Activated CD4-positive, alpha-beta T cell treated with anti-CD3 and anti-CD28 coated beads, Interleukin-2, amount 50 U/mL, for 24 hours (primary cell): Measurements from ENCODE around the gene RCBTB2.
A peak's percentile ranks its signal among the peaks of the same experiment; 100 is the strongest.
"Not testable (repeated sequence)": the region's sequence is repeated elsewhere in the genome, so short reads cannot be mapped to it uniquely, and the experiment has no call there.

ENCODE experiments used
- DNase-seq, 2 donors: peaks; one replicate each; pipeline ENCODE4 v3.0.0-alpha.2; 2020; ENCODE audit warnings: low read depth in 1 of 2, low spot score in 1 of 2

The RCBTB2 gene

GRCh38 chr13:48532506-48533499 lies at the start of gene RCBTB2:
Gene RCBTB2 (minus strand): TSS chr13:48533080. CDS start chr13:48521939, 11,141 bp downstream.
- peak; percentile 97 to 98 for DNase-seq

DNA sequence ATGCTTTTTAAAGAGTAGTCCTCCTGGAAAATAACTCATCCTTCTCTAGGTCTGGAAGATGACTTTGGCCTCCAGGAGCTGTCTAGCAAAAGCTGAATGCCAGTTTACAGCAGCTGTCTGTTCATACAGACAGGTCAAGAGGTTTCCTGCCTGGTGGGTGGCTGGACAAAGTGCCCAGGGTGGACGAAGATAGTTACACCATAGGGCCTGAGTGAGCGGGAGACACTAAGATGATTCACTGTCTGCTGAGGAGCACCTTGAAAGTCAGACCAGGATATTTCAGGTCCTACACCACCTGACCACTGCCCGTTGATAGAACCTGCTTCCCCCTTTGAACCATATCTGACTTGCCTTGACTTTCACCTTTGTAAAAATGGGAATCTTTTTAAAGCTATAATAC lies 49.2 kb upstream of the RCBTB2 start:
- DNase-seq, result no peak

DNA sequence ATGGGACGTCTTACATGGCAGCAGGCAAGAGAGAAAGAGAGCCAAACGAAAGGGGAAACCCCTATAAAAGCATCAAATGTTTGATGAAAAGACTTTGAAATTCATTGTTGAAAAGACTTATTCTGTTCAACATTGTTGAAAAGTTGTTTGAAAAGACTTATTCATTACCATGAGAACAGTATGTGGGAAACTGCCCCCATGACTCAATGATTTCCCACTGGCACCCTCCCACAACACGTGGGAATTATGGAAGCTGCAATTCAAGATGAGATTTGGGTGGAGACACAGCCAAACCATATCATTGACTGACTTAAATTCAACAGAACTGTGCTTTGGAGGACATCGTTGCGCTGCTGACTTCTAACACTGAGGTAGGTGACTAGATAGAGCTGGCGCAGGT lies 48.0 kb upstream of the RCBTB2 start:
- DNase-seq, result no peak

- DNase-seq, result peak; percentile 43 to 72
Measured at GRCh38 chr13:48580185-48580803, 47.4 kb upstream of the RCBTB2 start.

DNA sequence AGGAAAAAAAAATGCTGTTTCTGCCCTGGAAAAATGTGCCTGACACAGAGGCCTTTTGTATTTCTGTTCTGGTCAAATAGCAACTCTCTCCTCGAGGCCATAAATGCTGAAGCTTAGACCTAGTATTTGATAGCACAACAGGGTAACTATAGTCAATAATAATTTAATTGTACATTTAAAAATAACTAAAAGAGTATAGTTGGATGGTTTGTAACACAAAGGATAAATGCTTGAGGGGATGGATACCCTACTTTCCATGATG lies 47.0 kb upstream of the RCBTB2 start:
- not testable (repeated sequence) for DNase-seq

DNA sequence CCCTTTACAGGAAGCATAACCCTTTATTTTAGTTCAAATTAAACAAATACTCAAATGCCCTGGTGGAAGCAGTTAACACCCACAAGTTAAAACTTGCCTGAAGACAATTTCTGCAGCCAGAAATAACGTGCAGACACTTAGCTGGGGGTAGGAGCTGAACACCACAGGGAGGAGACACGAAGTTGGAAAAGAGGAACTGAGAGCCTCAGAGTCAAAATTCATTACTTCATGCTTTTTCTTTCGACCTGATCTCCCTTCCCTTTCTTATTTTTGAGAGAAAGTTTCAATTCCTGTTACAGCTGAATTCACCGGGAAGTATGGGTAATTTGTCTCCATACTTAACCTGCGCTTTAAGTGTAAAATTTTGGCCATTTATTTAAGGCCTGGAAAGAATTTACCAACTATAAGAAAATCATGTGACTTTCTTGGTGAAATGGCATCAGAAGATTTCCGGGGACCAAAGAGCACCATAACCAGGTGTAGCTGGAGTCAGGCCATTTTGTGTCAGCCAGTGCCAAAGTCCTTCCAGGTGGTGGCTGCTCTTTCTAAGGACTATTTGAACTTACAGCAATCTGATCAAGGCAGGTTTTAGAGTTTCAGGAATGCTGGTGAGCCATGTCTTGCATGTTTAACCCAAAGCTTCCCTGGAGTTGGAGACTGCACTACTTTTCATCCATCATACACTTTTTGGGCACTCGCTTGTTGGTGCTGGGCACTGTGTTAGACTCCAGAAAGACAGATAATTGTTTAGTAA lies 46.5 kb upstream of the RCBTB2 start:
- no peak for DNase-seq

GRCh38 chr13:48578516-48579164 lies 45.8 kb upstream of the RCBTB2 start:
- DNase-seq, result no peak

DNA sequence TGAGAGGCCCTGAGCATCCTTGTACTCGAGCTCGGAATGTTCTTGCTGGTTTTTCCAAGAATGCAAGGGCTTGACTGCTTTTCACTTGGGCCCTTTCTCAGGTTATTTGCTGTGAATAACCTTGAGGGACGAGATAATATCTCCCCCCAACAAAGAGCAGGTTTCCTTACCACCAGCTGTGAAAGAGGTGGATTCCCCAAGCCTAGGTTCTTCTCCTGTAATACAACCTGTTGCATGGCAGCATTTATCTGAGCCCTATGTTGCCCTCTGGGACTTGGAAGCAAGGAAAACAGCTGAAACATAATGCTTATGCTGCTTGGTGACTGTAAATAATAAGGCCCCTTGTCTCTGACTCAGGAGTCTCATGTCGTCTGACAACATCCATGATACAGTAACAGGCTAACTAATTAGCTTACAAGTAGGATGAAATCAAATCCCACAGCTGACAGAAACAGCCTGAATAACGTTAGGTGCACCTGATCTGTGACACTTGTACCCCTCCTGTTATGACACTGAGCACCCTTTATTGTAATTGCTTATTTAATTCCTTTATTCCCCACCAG lies 43.6 kb upstream of the RCBTB2 start:
- DNase-seq, result no peak

- DNase-seq, result no peak
Measured at GRCh38 chr13:48575031-48575430, 42.2 kb upstream of the RCBTB2 start.

DNA sequence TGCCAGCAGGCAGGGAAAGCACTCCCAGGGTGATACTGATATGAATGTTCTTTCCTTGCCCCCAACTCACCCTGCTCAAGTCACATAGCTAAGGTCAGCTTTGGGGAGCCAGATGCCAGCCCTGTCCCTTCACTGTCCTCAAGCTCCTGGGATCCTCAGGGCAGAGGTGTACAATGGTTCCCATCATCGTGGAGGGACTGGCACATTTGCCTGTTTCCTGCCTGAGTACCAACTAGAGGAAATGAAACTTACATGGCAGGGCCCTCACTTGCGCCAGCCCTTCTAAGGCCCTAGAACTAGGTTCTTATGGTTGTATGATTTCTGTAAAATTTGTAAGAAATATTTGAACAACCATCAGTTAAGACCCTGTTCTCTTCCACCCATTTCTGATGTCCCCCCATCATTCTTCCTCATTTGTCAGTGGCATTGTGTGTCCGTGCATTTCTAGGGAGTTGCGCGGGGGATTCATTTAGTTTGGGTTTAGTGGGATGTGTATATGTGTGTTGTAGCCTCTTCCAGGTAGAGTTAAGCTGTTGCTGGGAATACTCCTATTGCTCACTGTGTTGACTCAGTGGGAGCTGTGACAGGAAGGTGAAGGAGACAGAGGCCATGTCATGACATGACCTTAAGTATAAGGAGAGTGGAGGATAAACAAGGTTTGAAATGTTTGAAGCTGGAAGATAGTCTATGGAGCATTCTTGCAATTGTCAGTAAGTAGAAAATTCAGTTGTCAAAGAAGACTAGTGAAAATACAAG lies 41.3 kb upstream of the RCBTB2 start:
- no peak for DNase-seq

DNA sequence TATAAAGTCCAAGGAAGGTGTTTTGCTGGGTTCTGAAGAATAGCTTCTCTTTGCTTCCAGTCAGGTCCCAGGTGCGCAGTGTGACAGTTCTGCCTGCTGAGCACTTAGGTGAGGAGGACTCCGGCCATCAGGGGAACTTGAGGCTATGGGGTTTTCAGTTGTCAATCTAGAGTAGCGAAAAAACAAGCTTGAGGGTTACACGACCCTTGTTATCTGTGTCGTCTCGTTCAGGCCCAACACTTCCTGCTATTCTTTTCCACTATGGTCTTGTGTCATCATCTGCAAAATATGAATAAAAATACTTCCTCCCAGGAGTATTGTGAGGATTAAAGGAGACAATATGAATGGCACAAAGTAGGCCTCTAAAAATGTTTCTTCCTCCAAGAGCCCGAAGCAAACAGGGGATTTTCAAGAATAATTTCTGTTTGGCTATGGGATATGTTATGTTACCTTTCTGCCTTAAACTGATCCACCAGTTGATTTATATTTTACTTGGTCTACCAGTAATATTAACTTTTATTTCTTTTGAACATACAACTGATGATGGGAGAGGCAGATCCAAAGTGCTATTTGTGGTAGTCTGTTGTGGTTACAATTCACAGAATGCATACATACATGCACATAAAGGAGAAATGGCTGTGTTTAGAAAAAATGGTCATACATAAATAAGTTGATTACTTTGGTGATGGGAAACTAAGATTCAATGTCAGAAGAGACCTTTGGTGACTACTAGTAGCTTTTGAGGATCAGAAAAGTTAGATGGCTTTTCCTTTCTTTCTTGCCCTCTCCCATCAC lies 40.5 kb upstream of the RCBTB2 start:
- no peak for DNase-seq

- DNase-seq, result no peak
Measured at GRCh38 chr13:48571126-48571913, 38.4 kb upstream of the RCBTB2 start.

GRCh38 chr13:48570216-48570828 lies 37.4 kb upstream of the RCBTB2 start:
- DNase-seq, result no peak

DNA sequence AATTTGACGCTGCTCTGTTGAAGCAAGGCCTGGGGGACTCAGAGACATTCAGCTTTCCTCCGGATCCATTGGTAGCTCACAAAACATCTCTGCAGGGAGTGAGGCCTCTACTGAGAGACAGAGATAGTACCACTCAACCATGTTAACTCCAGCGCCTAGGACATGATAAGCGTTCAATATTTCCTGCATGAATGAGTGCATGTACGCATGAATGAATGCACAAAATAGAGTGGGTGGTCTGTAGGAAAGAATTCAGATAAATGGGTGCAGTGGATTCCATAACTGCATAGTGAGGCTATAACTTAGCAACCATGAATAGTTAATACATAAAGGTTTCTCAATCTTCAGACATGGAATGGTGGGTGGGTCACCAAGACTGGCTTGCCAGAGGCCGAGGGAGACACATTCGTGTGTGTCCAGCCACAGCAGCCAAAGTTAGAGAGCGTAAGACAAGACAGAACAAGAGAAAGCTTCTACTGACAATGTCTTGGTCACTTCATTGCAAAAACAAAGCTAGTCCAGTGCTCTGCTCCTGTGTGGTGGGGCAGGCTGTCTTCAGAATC lies 36.3 kb upstream of the RCBTB2 start:
- DNase-seq, result no peak

GRCh38 chr13:48568370-48569103 lies 35.7 kb upstream of the RCBTB2 start:
- no peak for DNase-seq

DNA sequence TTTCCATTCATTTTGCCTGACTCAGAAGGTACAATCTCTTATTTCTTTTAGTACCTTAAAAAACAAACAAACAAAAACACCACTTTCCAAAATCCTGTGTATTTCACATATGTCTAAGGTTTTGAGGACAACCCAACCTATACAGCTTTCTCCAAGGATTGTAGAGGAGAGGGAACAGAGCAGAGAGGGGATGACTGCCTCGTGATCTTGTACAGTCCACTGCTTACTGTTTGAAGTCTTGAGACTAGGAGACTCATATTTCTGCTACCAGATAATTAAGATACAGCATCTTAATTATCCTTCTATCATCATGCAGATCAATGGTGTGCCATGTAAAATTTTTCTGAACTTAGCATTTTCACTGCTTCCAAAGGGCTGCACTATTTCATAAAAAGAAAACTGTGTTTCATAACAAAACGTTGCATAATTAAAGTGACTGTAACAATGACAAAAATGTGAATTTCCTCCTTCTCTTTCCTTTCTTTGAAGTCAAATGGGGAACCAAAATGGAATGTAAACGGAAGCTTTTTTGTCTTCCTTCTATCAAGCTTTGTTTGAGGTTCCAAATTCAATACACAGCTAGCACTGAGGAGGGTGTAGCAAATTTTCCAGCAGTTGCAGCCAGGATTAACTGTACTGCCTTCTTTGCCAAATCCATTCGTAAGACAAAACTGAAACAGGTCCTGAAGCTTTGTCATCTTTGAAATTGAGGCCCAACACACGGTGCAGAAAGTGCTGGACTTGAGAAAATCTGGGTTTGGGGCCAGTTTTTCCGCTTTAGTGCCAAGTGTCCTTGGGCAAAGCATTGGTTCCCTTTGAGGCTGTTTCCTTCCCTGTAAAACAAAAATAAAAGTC lies 34.9 kb upstream of the RCBTB2 start:
- no peak for DNase-seq
